Measurements from ENCODE around the gene ZNF679. TPM values are rescaled to one million over a fixed set of nuclear protein-coding genes. Genes with fewer than 3 reads are reported as not detected.
"Not testable (repeated sequence)": the region's sequence is repeated elsewhere in the genome, so short reads cannot be mapped to it uniquely, and the experiment has no call there.

Gene ZNF679
- total RNA-seq (2021) (not detected in 3 replicates), Bru-seq, nascent RNA (not detected)
- long read RNA-seq, experiment 1, result 0 reads
- long read RNA-seq, experiment 2, result 0 reads
- long read RNA-seq, experiment 3, result 0 reads

DNA sequence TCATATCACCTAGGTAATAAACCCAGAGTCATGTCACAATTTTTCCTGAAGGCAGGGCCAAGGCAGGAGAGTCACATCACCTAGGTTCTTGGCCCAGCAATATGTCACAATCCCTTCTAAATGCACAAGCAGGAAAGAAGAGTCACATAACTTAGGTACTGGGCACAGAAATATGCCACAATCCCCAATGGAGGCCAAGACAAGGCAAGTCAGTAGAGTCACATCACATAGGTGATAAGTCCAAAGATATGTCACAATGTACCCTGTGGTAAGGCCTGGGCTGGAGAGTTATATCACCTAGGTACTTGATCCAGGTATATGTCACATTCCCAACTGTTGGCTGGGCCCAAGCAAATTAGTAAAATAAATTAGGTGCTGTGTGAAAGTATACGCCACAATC lies at the start of gene ZNF679:
Gene ZNF679, plus strand, starts transcription at position 301 of the 400 bp plus-strand sequence. CDS start 20,644 bp downstream, outside the sequence.
- H3K27me3 Mint-ChIP-seq (ENCODE audit: low read depth), result peaks cover 14% of the 10 kb centered on the region; the same call in 1 of the 2 replicates
- peaks cover 88% of the 10 kb centered on the region for H3K9me3 Mint-ChIP-seq
- peaks cover 83% of the 10 kb centered on the region for H3K36me3 Mint-ChIP-seq
- H3K27ac Mint-ChIP-seq; ATAC-seq; DNase-seq (ENCODE audit: low spot score); H3K4me3 Mint-ChIP-seq; POLR2A ChIA-PET; H3K4me1 Mint-ChIP-seq; CTCF ChIA-PET: not testable (repeated sequence)

- DNase-seq (ENCODE audit: low spot score), result no peak
- ATAC-seq, result no peak
- H3K36me3 Mint-ChIP-seq, result peaks cover 43% of the 10 kb centered on the region
- TF ChIP-seq, protein P1, sequence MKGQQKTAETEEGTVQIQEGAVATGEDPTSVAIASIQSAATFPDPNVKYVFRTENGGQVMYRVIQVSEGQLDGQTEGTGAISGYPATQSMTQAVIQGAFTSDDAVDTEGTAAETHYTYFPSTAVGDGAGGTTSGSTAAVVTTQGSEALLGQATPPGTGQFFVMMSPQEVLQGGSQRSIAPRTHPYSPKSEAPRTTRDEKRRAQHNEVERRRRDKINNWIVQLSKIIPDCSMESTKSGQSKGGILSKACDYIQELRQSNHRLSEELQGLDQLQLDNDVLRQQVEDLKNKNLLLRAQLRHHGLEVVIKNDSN (CRISPR knock-in tag; IDR thresholded peaks at IDR 0.05), result no peak
- TF ChIP-seq ZNF263 (CRISPR knock-in tag; IDR thresholded peaks at IDR 0.05; ENCODE audit: low read depth), result no peak
- TF ChIP-seq, protein P2, sequence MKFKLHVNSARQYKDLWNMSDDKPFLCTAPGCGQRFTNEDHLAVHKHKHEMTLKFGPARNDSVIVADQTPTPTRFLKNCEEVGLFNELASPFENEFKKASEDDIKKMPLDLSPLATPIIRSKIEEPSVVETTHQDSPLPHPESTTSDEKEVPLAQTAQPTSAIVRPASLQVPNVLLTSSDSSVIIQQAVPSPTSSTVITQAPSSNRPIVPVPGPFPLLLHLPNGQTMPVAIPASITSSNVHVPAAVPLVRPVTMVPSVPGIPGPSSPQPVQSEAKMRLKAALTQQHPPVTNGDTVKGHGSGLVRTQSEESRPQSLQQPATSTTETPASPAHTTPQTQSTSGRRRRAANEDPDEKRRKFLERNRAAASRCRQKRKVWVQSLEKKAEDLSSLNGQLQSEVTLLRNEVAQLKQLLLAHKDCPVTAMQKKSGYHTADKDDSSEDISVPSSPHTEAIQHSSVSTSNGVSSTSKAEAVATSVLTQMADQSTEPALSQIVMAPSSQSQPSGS (CRISPR knock-in tag; IDR thresholded peaks at IDR 0.05; ENCODE audit: borderline replicate concordance, low read depth), result no peak
- no peak for TF ChIP-seq E2F5 (CRISPR knock-in tag; IDR thresholded peaks at IDR 0.05)
- no peak for TF ChIP-seq CREM (CRISPR knock-in tag; IDR thresholded peaks at IDR 0.05)
- TF ChIP-seq JAZF1 (CRISPR knock-in tag; IDR thresholded peaks at IDR 0.05), result no peak
- TF ChIP-seq, protein P3, sequence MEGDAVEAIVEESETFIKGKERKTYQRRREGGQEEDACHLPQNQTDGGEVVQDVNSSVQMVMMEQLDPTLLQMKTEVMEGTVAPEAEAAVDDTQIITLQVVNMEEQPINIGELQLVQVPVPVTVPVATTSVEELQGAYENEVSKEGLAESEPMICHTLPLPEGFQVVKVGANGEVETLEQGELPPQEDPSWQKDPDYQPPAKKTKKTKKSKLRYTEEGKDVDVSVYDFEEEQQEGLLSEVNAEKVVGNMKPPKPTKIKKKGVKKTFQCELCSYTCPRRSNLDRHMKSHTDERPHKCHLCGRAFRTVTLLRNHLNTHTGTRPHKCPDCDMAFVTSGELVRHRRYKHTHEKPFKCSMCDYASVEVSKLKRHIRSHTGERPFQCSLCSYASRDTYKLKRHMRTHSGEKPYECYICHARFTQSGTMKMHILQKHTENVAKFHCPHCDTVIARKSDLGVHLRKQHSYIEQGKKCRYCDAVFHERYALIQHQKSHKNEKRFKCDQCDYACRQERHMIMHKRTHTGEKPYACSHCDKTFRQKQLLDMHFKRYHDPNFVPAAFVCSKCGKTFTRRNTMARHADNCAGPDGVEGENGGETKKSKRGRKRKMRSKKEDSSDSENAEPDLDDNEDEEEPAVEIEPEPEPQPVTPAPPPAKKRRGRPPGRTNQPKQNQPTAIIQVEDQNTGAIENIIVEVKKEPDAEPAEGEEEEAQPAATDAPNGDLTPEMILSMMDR (IDR thresholded peaks at IDR 0.05), result no peak
- TF ChIP-seq, protein P4, sequence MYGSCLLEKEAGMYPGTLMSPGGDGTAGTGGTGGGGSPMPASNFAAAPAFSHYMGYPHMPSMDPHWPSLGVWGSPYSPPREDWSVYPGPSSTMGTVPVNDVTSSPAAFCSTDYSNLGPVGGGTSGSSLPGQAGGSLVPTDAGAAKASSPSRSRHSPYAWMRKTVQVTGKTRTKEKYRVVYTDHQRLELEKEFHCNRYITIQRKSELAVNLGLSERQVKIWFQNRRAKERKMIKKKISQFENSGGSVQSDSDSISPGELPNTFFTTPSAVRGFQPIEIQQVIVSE (CRISPR knock-in tag; IDR thresholded peaks at IDR 0.05; ENCODE audit: borderline replicate concordance), result no peak
- TF ChIP-seq ATF1 (CRISPR knock-in tag; IDR thresholded peaks at IDR 0.05), result no peak
- TF ChIP-seq, protein P5, sequence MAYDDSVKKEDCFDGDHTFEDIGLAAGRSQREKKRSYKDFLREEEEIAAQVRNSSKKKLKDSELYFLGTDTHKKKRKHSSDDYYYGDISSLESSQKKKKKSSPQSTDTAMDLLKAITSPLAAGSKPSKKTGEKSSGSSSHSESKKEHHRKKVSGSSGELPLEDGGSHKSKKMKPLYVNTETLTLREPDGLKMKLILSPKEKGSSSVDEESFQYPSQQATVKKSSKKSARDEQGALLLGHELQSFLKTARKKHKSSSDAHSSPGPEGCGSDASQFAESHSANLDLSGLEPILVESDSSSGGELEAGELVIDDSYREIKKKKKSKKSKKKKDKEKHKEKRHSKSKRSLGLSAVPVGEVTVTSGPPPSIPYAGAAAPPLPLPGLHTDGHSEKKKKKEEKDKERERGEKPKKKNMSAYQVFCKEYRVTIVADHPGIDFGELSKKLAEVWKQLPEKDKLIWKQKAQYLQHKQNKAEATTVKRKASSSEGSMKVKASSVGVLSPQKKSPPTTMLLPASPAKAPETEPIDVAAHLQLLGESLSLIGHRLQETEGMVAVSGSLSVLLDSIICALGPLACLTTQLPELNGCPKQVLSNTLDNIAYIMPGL (CRISPR knock-in tag; IDR thresholded peaks at IDR 0.05), result no peak
- TF ChIP-seq NFYB (CRISPR knock-in tag; conservative IDR thresholded peaks at IDR 0.05; ENCODE audit: low read depth), result no peak
- TF ChIP-seq MXD4 (CRISPR knock-in tag; IDR thresholded peaks at IDR 0.05; ENCODE audit: borderline replicate concordance), result no peak
- TF ChIP-seq, protein P6, sequence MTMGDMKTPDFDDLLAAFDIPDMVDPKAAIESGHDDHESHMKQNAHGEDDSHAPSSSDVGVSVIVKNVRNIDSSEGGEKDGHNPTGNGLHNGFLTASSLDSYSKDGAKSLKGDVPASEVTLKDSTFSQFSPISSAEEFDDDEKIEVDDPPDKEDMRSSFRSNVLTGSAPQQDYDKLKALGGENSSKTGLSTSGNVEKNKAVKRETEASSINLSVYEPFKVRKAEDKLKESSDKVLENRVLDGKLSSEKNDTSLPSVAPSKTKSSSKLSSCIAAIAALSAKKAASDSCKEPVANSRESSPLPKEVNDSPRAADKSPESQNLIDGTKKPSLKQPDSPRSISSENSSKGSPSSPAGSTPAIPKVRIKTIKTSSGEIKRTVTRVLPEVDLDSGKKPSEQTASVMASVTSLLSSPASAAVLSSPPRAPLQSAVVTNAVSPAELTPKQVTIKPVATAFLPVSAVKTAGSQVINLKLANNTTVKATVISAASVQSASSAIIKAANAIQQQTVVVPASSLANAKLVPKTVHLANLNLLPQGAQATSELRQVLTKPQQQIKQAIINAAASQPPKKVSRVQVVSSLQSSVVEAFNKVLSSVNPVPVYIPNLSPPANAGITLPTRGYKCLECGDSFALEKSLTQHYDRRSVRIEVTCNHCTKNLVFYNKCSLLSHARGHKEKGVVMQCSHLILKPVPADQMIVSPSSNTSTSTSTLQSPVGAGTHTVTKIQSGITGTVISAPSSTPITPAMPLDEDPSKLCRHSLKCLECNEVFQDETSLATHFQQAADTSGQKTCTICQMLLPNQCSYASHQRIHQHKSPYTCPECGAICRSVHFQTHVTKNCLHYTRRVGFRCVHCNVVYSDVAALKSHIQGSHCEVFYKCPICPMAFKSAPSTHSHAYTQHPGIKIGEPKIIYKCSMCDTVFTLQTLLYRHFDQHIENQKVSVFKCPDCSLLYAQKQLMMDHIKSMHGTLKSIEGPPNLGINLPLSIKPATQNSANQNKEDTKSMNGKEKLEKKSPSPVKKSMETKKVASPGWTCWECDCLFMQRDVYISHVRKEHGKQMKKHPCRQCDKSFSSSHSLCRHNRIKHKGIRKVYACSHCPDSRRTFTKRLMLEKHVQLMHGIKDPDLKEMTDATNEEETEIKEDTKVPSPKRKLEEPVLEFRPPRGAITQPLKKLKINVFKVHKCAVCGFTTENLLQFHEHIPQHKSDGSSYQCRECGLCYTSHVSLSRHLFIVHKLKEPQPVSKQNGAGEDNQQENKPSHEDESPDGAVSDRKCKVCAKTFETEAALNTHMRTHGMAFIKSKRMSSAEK (CRISPR knock-in tag; IDR thresholded peaks at IDR 0.05; ENCODE audit: borderline replicate concordance), result no peak
- TF ChIP-seq MLX (CRISPR knock-in tag; IDR thresholded peaks at IDR 0.05), result no peak
- no peak for TF ChIP-seq SMAD4 (CRISPR knock-in tag; IDR thresholded peaks at IDR 0.05)
- no peak for TF ChIP-seq IRF2 (CRISPR knock-in tag; IDR thresholded peaks at IDR 0.05; ENCODE audit: borderline replicate concordance, low read depth)
- no peak for TF ChIP-seq HMGA2 (CRISPR knock-in tag; IDR thresholded peaks at IDR 0.05)
- TF ChIP-seq RELA (CRISPR knock-in tag; IDR thresholded peaks at IDR 0.05; ENCODE audit: borderline replicate concordance), result no peak
- no peak for TF ChIP-seq EMX1 (CRISPR knock-in tag; IDR thresholded peaks at IDR 0.05)
- TF ChIP-seq, protein P7, sequence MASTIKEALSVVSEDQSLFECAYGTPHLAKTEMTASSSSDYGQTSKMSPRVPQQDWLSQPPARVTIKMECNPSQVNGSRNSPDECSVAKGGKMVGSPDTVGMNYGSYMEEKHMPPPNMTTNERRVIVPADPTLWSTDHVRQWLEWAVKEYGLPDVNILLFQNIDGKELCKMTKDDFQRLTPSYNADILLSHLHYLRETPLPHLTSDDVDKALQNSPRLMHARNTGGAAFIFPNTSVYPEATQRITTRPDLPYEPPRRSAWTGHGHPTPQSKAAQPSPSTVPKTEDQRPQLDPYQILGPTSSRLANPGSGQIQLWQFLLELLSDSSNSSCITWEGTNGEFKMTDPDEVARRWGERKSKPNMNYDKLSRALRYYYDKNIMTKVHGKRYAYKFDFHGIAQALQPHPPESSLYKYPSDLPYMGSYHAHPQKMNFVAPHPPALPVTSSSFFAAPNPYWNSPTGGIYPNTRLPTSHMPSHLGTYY (CRISPR knock-in tag; IDR thresholded peaks at IDR 0.05), result no peak
- H3K27ac Mint-ChIP-seq, result no peak overlapping the region
- H3K4me3 Mint-ChIP-seq, result no peak overlapping the region
- no peaks in the 10 kb centered on the region for H3K4me1 Mint-ChIP-seq
- CTCF ChIA-PET, result no interaction called here
- peaks cover 40% of the 10 kb centered on the region for H3K9me3 Mint-ChIP-seq
- POLR2A ChIA-PET, result no interaction called here
- H3K27me3 Mint-ChIP-seq (ENCODE audit: low read depth), result peaks cover 17% of the 10 kb centered on the region
Observed at GRCh38 chr7:64180989-64181388, 47.3 kb upstream of the ZNF679 start.

Data from WTC11 (cell line).